HEK293T (cell line): ENCODE results near the gene CPNE6.

Experiments used
- CTCF ChIA-PET: fragments of 350-600 bp; formaldehyde crosslinking; extraction: SDS; loops from one replicate; lab custom pipeline; 2021; ENCODE audit warnings: antibody characterized with exemption, inconsistent platforms; lab: Yijun Ruan, JAX
- POLR2A ChIA-PET: fragments of 350-600 bp; formaldehyde crosslinking; extraction: SDS; loops from one replicate; lab custom pipeline; 2020; ENCODE audit warnings: antibody characterized with exemption, inconsistent platforms; lab: Yijun Ruan, JAX
- DNase-seq: peaks from one replicate; pipeline ENCODE4 v3.0.0; 2012; ENCODE audit warnings: mixed read lengths; ENCODE audit errors: extremely low spot score
- ARNT ChIP-seq: fragments of 450-650 bp; IDR thresholded peaks from 2 replicates; pipeline ENCODE4 v1.6.1; 2017; ENCODE audit warnings: mild to moderate bottlenecking
- BHLHE40 ChIP-seq: fragments of 450-650 bp; IDR thresholded peaks from 2 replicates; pipeline ENCODE4 v1.6.1; 2016; ENCODE audit warnings: mild to moderate bottlenecking, moderate library complexity, borderline replicate concordance
- CTBP1 ChIP-seq: fragments of 450-650 bp; IDR thresholded peaks from 2 replicates; pipeline ENCODE4 v1.6.1; 2016; ENCODE audit warnings: borderline replicate concordance
- ELF4 ChIP-seq: fragments of 450-650 bp; IDR thresholded peaks from 2 replicates; pipeline ENCODE4 v1.6.1; 2017; ENCODE audit warnings: antibody characterized with exemption
- FOXA1 ChIP-seq: fragments of 450-650 bp; IDR thresholded peaks from 2 replicates; pipeline ENCODE4 v1.6.1; 2016; ENCODE audit warnings: mild to moderate bottlenecking
- FOXK2 ChIP-seq: fragments of 450-650 bp; IDR thresholded peaks from 2 replicates; pipeline ENCODE4 v1.6.1; 2016; ENCODE audit warnings: mild to moderate bottlenecking
- FOXM1 ChIP-seq: fragments of 450-650 bp; IDR thresholded peaks from 2 replicates; pipeline ENCODE4 v1.6.1; 2017; ENCODE audit warnings: mild to moderate bottlenecking, borderline replicate concordance
- HDGF ChIP-seq: fragments of 450-650 bp; IDR thresholded peaks from 2 replicates; pipeline ENCODE4 v1.6.1; 2017; ENCODE audit warnings: antibody characterized with exemption, borderline replicate concordance
- L3MBTL2 ChIP-seq: fragments of 450-650 bp; conservative IDR thresholded peaks from 2 replicates; pipeline ENCODE4 v1.6.1; 2016; ENCODE audit warnings: mild to moderate bottlenecking
- LEF1 ChIP-seq: fragments of 450-650 bp; IDR thresholded peaks from 2 replicates; pipeline ENCODE4 v1.6.1; 2017; ENCODE audit warnings: mild to moderate bottlenecking, borderline replicate concordance
- NFRKB ChIP-seq: fragments of 450-650 bp; IDR thresholded peaks from 2 replicates; pipeline ENCODE4 v1.6.1; 2016; ENCODE audit warnings: mild to moderate bottlenecking, moderate library complexity
- SP1 ChIP-seq: fragments of 450-650 bp; IDR thresholded peaks from 2 replicates; pipeline ENCODE4 v1.6.1; 2017
- SUZ12 ChIP-seq: fragments of 450-650 bp; IDR thresholded peaks from 2 replicates; pipeline ENCODE4 v1.6.1; 2016; ENCODE audit warnings: mild to moderate bottlenecking
- TARDBP ChIP-seq: fragments of 450-650 bp; IDR thresholded peaks from 2 replicates; pipeline ENCODE4 v1.6.1; 2016
- ZNF384 ChIP-seq: fragments of 450-650 bp; IDR thresholded peaks from 2 replicates; pipeline ENCODE4 v1.6.1; 2016
- TF ChIP-seq, protein P1 (sequence below): fragments of 450-650 bp; IDR thresholded peaks from 2 replicates; pipeline ENCODE4 v1.6.1; 2016

The CPNE6 gene

GRCh38 chr14:24055971-24056799 is 15.2 kb upstream of the CPNE6 start:
- DNase-seq: no peak
- ChIA-PET CTCF (interaction anchor here (1.6 to 6.9 kb wide), 5 partner anchors 36 to 105 kb away, joined by 6 to 153 read pairs (median 30); partner anchors contain the start of genes DCAF11, IRF9, NRL and PCK2), POLR2A (interaction anchor here (0.8 to 3.7 kb wide), 7 partner anchors 15 to 85 kb away, joined by 3 to 73 read pairs (median 4); partner anchors contain the start of genes DCAF11, EMC9, NRL and PCK2)
- TF ChIP-seq, protein P1, sequence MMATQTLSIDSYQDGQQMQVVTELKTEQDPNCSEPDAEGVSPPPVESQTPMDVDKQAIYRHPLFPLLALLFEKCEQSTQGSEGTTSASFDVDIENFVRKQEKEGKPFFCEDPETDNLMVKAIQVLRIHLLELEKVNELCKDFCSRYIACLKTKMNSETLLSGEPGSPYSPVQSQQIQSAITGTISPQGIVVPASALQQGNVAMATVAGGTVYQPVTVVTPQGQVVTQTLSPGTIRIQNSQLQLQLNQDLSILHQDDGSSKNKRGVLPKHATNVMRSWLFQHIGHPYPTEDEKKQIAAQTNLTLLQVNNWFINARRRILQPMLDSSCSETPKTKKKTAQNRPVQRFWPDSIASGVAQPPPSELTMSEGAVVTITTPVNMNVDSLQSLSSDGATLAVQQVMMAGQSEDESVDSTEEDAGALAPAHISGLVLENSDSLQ: no peak
- no peak for TF ChIP-seq CTBP1
- no peak for TF ChIP-seq FOXM1
- TF ChIP-seq ARNT: no peak
- no peak for TF ChIP-seq SP1
- no peak for TF ChIP-seq SUZ12
- TF ChIP-seq ZNF384: no peak
- TF ChIP-seq FOXA1: no peak
- no peak for TF ChIP-seq TARDBP
- TF ChIP-seq FOXK2: no peak

DNA sequence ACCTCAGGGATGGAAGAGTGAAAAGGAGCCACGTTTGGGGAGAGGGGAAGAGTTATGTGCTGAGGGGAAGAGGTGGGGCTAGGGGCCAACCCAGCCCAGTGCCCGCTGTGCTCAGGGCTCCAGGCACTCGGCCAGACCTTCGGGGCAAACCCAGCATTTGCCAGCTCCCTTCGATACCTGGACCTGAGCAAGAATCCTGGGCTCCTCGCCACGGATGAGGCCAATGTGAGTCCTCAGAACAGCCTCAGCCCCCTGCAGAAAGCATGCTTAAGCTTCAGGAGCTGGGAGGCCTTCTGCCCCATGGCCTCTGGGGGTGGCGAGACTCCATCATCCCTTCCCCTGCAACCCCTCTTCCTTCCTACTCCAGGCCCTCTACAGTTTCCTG is 14.6 kb upstream of the CPNE6 start:
- POLR2A ChIA-PET: interaction anchor here (0.9 to 3.7 kb wide), 6 partner anchors 16 to 104 kb away, joined by 3 to 73 read pairs (median 6); partner anchors contain the start of genes EMC9, IRF9 and PCK2
- TF ChIP-seq BHLHE40: no peak
- no peak for TF ChIP-seq FOXA1
- TF ChIP-seq, protein P1: no peak
- TF ChIP-seq FOXM1: no peak
- TF ChIP-seq CTBP1: no peak
- no peak for TF ChIP-seq ELF4
- DNase-seq: no peak
- CTCF ChIA-PET: interaction anchor here (1.6 to 6.9 kb wide), 6 partner anchors 35 to 104 kb away, joined by 6 to 153 read pairs (median 23); partner anchors contain the start of genes DCAF11, IRF9, NRL and PCK2

GRCh38 chr14:24057271-24057670 is 14.1 kb upstream of the CPNE6 start:
- no peak for DNase-seq
- TF ChIP-seq FOXM1 (no peak), L3MBTL2 (no peak)
- CTCF ChIA-PET: interaction anchor here (1.4 to 6.9 kb wide), 8 partner anchors 9 to 250 kb away, joined by 5 to 153 read pairs (median 14); partner anchors contain the start of genes DCAF11, IRF9, NRL and PCK2
- POLR2A ChIA-PET: interaction anchor here (1.6 to 3.7 kb wide), 7 partner anchors 24 to 103 kb away, joined by 4 to 73 read pairs (median 10); partner anchors contain the start of genes DCAF11, EMC9, IRF9 and NRL

DNA sequence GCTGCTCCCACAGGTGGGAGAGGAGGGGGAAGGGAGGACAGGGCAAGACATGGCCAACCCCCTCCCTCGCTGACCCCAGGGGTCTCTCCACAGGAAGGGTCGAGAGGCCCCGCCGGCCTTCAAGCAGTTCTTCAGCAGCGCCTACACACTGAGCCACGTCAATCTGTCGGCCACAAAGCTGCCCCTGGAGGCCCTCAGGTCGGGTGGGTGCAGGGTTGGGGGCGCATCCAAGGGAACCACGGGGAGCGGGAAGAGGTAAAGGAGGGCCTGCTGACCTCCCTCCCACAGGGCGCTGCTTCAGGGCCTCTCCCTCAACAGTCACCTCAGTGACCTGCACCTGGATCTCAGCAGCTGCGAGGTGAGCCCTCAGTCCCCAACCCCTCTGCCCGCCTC is 13.5 kb upstream of the CPNE6 start:
- ChIA-PET POLR2A (interaction anchor here (0.9 to 3.7 kb wide), 11 partner anchors 15 to 103 kb away, joined by 3 to 73 read pairs (median 7); partner anchors contain the start of genes DCAF11, EMC9, IRF9 and NRL), CTCF (interaction anchor here (0.7 to 6.9 kb wide), 18 partner anchors 8 to 249 kb away, joined by 3 to 153 read pairs (median 5); partner anchors contain the start of genes DCAF11, IRF9, NRL and PCK2)
- no peak for DNase-seq
- TF ChIP-seq, protein P1: no peak
- TF ChIP-seq FOXA1 (no peak), ELF4 (no peak), ARNT (no peak), FOXK2 (no peak), CTBP1 (no peak), LEF1 (no peak), SP1 (no peak), BHLHE40 (no peak), L3MBTL2 (no peak), TARDBP (no peak), ZNF384 (no peak), FOXM1 (no peak), HDGF (no peak), NFRKB (no peak), SUZ12 (no peak)

DNA sequence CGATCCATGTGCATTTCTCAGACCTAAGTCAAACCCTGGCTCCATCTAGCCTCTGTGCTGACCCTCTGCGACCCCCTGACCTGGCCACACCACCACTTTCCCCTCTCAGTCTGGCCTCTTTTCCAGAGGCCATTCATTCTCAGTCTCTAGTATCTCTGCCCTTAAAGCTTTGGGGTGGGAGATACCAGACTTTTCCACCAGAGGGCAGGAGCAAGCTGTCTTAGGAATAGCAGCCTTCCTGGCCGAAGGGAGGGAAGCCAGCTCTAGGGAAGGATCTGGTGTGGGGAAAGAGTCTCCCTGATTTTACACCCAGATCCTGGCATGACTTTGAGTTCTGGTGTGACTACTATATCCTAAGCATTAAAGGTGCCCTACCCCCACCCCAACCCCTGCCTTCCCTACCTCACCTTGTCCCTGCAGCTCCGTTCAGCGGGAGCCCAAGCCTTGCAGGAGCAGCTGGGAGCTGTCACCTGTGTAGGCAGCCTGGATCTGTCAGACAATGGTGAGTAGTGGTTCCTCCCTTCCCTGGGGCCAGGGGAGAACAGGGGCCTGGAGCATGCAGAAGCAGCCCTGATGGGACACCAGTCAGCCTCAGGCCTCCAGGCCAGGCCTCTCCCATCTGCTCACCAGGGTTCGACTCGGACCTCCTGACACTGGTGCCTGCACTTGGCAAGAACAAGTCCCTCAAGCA is 13.0 kb upstream of the CPNE6 start:
- peak; percentile 85 for DNase-seq
- ChIA-PET POLR2A (interaction anchor here (0.9 to 3.7 kb wide), 12 partner anchors 14 to 102 kb away, joined by 3 to 73 read pairs (median 6); partner anchors contain the start of genes DCAF11, EMC9, IRF9 and NRL), CTCF (interaction anchor here (0.6 to 6.9 kb wide), 22 partner anchors 8 to 249 kb away, joined by 3 to 153 read pairs (median 5); partner anchors contain the start of genes DCAF11, IRF9, NRL and PCK2)
- TF ChIP-seq FOXK2 (no peak), ZNF384 (no peak), BHLHE40 (no peak), FOXM1 (no peak), TARDBP (no peak), ELF4 (no peak), NFRKB (no peak), LEF1 (no peak), CTBP1 (no peak), ARNT (no peak), HDGF (no peak), SUZ12 (no peak), SP1 (no peak), FOXA1 (no peak), L3MBTL2 (no peak)
- TF ChIP-seq, protein P1: no peak
